Neural cell (in vitro differentiated cells): ENCODE data around the gene GNAQ. TPM values are rescaled to one million over a fixed set of nuclear protein-coding genes. Genes with fewer than 3 reads are reported as not detected.

Experiments
- H2AFZ ChIP-seq: fragments of 200-600, 300-800 bp; sonication (generic), shearing (Covaris generic); 2 replicates; pipeline ENCODE4 v1.6.0; 2014; ENCODE audit warnings: low read depth, mild to moderate bottlenecking, antibody characterized with exemption, low read length, moderate library complexity
- H3F3A ChIP-seq: fragments of 200-600 bp; shearing (Covaris generic); 2 replicates; pipeline ENCODE4 v1.6.1; 2016; ENCODE audit warnings: mild to moderate bottlenecking, moderate library complexity, mixed read lengths, antibody characterized with exemption, low read length; ENCODE audit not compliant: insufficient read depth, poor library complexity, severe bottlenecking
- H3K27ac ChIP-seq: fragments of 200-600, 300-800 bp; sonication (generic), shearing (Covaris generic); 2 replicates; pipeline ENCODE4 v1.5.1; 2014; ENCODE audit warnings: mild to moderate bottlenecking, low read length, moderate library complexity
- H3K27me3 ChIP-seq: fragments of 300-800, 200-600 bp; sonication (generic), shearing (Covaris generic); 2 replicates; pipeline ENCODE4 v1.6.0; 2014; ENCODE audit warnings: mild to moderate bottlenecking, low read depth, low read length, moderate library complexity; ENCODE audit not compliant: insufficient read depth
- H3K36me3 ChIP-seq: fragments of 300-800, 200-600 bp; sonication (generic), shearing (Covaris generic); 2 replicates; pipeline ENCODE4 v1.5.1; 2014; ENCODE audit warnings: mild to moderate bottlenecking, antibody characterized with exemption, low read length, moderate library complexity; ENCODE audit not compliant: insufficient read depth
- H3K4me2 ChIP-seq: fragments of 300-800, 200-600 bp; sonication (generic), shearing (Covaris generic); 2 replicates; pipeline ENCODE4 v1.6.0; 2014; ENCODE audit warnings: mild to moderate bottlenecking, low read length
- H3K4me3 ChIP-seq: fragments of 300-800, 200-600 bp; sonication (generic), shearing (Covaris generic); 2 replicates; pipeline ENCODE4 v1.5.1; 2014; ENCODE audit warnings: mild to moderate bottlenecking, low read length, moderate library complexity
- H3K79me2 ChIP-seq: fragments of 200-600 bp; shearing (Covaris generic); replicated peaks from 2 replicates; pipeline ENCODE4 v1.6.0; 2014; ENCODE audit warnings: mild to moderate bottlenecking, low read length, moderate library complexity; ENCODE audit not compliant: insufficient read depth
- H3K9ac ChIP-seq: fragments of 300-800, 200-600 bp; sonication (generic), shearing (Covaris generic); 2 replicates; pipeline ENCODE4 v1.6.1; 2016; ENCODE audit warnings: mild to moderate bottlenecking, low read length, mixed read lengths
- H3K9me2 ChIP-seq: fragments of 200-600 bp; shearing (Covaris generic); 2 replicates; pipeline ENCODE4 v1.6.1; 2016; ENCODE audit warnings: mild to moderate bottlenecking, low read length, mixed read lengths; ENCODE audit not compliant: insufficient read depth
- H3K9me3 ChIP-seq: fragments of 200-600, 300-800 bp; sonication (generic), shearing (Covaris generic); 2 replicates; pipeline ENCODE4 v1.6.1; 2016; ENCODE audit warnings: mild to moderate bottlenecking, mixed run types, low read length, moderate library complexity, mixed read lengths
- H4K20me1 ChIP-seq: fragments of 200-600 bp; shearing (Covaris generic); 2 replicates; pipeline ENCODE4 v1.6.1; 2016; ENCODE audit warnings: mild to moderate bottlenecking, mixed run types; ENCODE audit not compliant: insufficient read depth
- CTCF ChIP-seq: fragments of 450-650 bp; IDR thresholded peaks from 2 replicates; pipeline ENCODE4 v1.5.1; 2014; ENCODE audit warnings: antibody characterized with exemption, mild to moderate bottlenecking, moderate library complexity; ENCODE audit not compliant: poor library complexity, severe bottlenecking
- EP300 ChIP-seq: fragments of 450-650 bp; conservative IDR thresholded peaks from 2 replicates; pipeline ENCODE4 v1.6.1; 2014; ENCODE audit warnings: antibody characterized with exemption, mild to moderate bottlenecking, moderate library complexity; ENCODE audit not compliant: poor library complexity, severe bottlenecking
- EZH2 ChIP-seq: fragments of 200-600, 300-800 bp; shearing (Covaris generic), sonication (generic); IDR thresholded peaks from 2 replicates; pipeline ENCODE4 v1.6.1; 2014; ENCODE audit warnings: antibody characterized with exemption, low read length, borderline replicate concordance, mild to moderate bottlenecking; ENCODE audit not compliant: insufficient read depth, poor library complexity, severe bottlenecking
- MXI1 ChIP-seq: fragments of 450-650 bp; conservative IDR thresholded peaks from 2 replicates; pipeline ENCODE4 v1.6.1; 2014; ENCODE audit warnings: antibody characterized with exemption, mild to moderate bottlenecking; ENCODE audit not compliant: poor library complexity, severe bottlenecking
- POLR2AphosphoS5 ChIP-seq: IDR thresholded peaks from 2 replicates; pipeline ENCODE4 v1.6.1; 2012
- RAD21 ChIP-seq: fragments of 450-650 bp; conservative IDR thresholded peaks from 2 replicates; pipeline ENCODE4 v1.6.1; 2014; ENCODE audit warnings: antibody characterized with exemption, mild to moderate bottlenecking, moderate library complexity
- REST ChIP-seq: IDR thresholded peaks from 2 replicates; pipeline ENCODE4 v1.6.1; 2012; ENCODE audit warnings: borderline replicate concordance
- SMC3 ChIP-seq: fragments of 450-650 bp; conservative IDR thresholded peaks from 2 replicates; pipeline ENCODE4 v1.6.1; 2014; ENCODE audit warnings: antibody characterized with exemption, mild to moderate bottlenecking, moderate library complexity; ENCODE audit not compliant: poor library complexity
- TAF1 ChIP-seq: IDR thresholded peaks from 2 replicates; pipeline ENCODE4 v1.6.1; 2012; ENCODE audit warnings: low read depth
- polyA plus RNA-seq: library from polyadenylated mRNA; depleted of rRNA; stranded (reverse); fragments of >200 nt; gene quantifications from 2 replicates; pipeline ENCODE4 v1.2.3, GENCODE V29; 2014

Gene GNAQ
- polyA plus RNA-seq, 1 donor from 2014 or later, result 86.7 TPM

DNA sequence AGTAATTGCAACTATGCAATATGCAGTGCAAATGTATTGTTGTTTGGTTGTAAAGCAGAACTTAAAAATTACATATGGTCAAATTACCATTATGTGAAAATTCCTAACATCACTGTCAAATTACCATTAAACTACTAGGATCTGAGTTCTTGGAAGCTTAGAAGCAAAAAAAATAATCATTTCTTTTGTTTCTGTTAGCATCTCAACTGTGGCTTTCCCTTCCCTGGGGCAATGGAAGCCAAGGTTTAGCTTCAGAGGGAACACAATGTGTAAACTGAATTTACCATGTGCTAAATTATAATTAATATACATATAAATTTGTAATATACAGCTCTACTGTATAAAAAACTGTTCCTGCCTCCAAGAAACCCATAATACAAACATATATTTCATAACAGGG, 159.4 kb downstream of the GNAQ start:
- H3K27ac ChIP-seq, result no peak overlapping the region
- H3K9me3 ChIP-seq, result no peaks in the 10 kb centered on the region
- no peaks in the 10 kb centered on the region for H3K36me3 ChIP-seq
- no peak overlapping the region for H2AFZ ChIP-seq
- H4K20me1 ChIP-seq, result no peaks in the 10 kb centered on the region
- no peaks in the 10 kb centered on the region for H3F3A ChIP-seq
- H3K9ac ChIP-seq, result no peak overlapping the region
- TF ChIP-seq EP300 (no peak), EZH2 (no peak), MXI1 (no peak), POLR2AphosphoS5 (no peak), REST (no peak), SMC3 (no peak), TAF1 (no peak)
- no peaks in the 10 kb centered on the region for H3K9me2 ChIP-seq
- no peak overlapping the region for H3K4me2 ChIP-seq
- peaks cover 3% of the 10 kb centered on the region for H3K79me2 ChIP-seq
- H3K27me3 ChIP-seq, result no peaks in the 10 kb centered on the region
- no peak overlapping the region for H3K4me3 ChIP-seq

GRCh38 chr9:77871483-77871882, 160.1 kb downstream of the GNAQ start:
- no peaks in the 10 kb centered on the region for H3F3A ChIP-seq
- H3K9me2 ChIP-seq, result no peaks in the 10 kb centered on the region
- H4K20me1 ChIP-seq, result no peaks in the 10 kb centered on the region
- no peak overlapping the region for H3K27ac ChIP-seq
- H3K36me3 ChIP-seq, result no peaks in the 10 kb centered on the region
- no peak overlapping the region for H2AFZ ChIP-seq
- H3K4me3 ChIP-seq, result no peak overlapping the region
- H3K9ac ChIP-seq, result no peak overlapping the region
- H3K9me3 ChIP-seq, result no peaks in the 10 kb centered on the region
- H3K27me3 ChIP-seq, result no peaks in the 10 kb centered on the region
- H3K79me2 ChIP-seq, result no peaks in the 10 kb centered on the region
- no peak overlapping the region for H3K4me2 ChIP-seq
- no peak for TF ChIP-seq SMC3
- no peak for TF ChIP-seq CTCF
- no peak for TF ChIP-seq EP300
- no peak for TF ChIP-seq POLR2AphosphoS5
- TF ChIP-seq TAF1, result no peak
- TF ChIP-seq MXI1, result no peak
- TF ChIP-seq REST, result no peak
- TF ChIP-seq EZH2, result no peak
- no peak for TF ChIP-seq RAD21
